AG04450 (cell line): ENCODE measurements around the gene FADS3. TPM values are rescaled to one million over a fixed set of nuclear protein-coding genes. Genes with fewer than 3 reads are reported as not detected.

ENCODE experiments used
- CTCF ChIA-PET: fragments of 300-600, 350-600 bp; formaldehyde crosslinking; extraction: SDS; loops from one replicate; lab custom pipeline; 2022; ENCODE audit warnings: antibody characterized with exemption, inconsistent platforms; lab: Charles Lee
- POLR2A ChIA-PET: fragments of 350-600 bp; formaldehyde crosslinking; extraction: SDS; loops from one replicate; lab custom pipeline; 2021; ENCODE audit warnings: antibody characterized with exemption, inconsistent platforms; lab: Yijun Ruan, JAX
- DNase-seq: peaks from one replicate; pipeline ENCODE4 v3.0.0-alpha.2; 2011; ENCODE audit warnings: low read depth, low spot score
- H3K27ac ChIP-seq: one replicate; pipeline ENCODE4 v1.5.1; 2012; ENCODE audit warnings: low read depth, low read length, control low read depth
- H3K27me3 ChIP-seq: one replicate; pipeline ENCODE4 v1.6.0; 2012; ENCODE audit warnings: low read length; ENCODE audit not compliant: control insufficient read depth, insufficient read depth
- H3K4me3 ChIP-seq: 2 replicates; pipeline ENCODE4 v1.5.1; 2011; ENCODE audit warnings: mild to moderate bottlenecking, low read depth, low read length, control low read depth
- H3K9me3 ChIP-seq: 2 replicates; pipeline ENCODE4 v1.5.1; 2012; ENCODE audit warnings: low read length; ENCODE audit not compliant: control insufficient read depth, insufficient read depth
- CTCF ChIP-seq: IDR thresholded peaks from 2 replicates; pipeline ENCODE4 v1.5.1; 2011; ENCODE audit warnings: low read depth, low read length, control low read depth, inconsistent platforms
- polyA plus RNA-seq: library from polyadenylated mRNA; depleted of rRNA; stranded (reverse); fragments of >200 nt; gene quantifications from 2 replicates; pipeline ENCODE4 v1.2.3, GENCODE V29; 2011

Gene FADS3
- polyA plus RNA-seq, 1 experiment = 38.9 TPM

GRCh38 chr11:61928606-61929005 is 37.3 kb upstream of the FADS3 start:
- TF ChIP-seq CTCF = no peak
- DNase-seq = no peak
- POLR2A ChIA-PET = no interaction called here

GRCh38 chr11:61927501-61927900 is 36.2 kb upstream of the FADS3 start:
- peaks cover 2% of the 10 kb centered on the region for H3K27me3 ChIP-seq
- H3K4me3 ChIP-seq = no peak overlapping the region
- POLR2A ChIA-PET = no interaction called here
- H3K27ac ChIP-seq = no peak overlapping the region
- DNase-seq = no peak
- CTCF ChIA-PET = interaction anchor here (1.0 to 2.9 kb wide), 3 partner anchors 20 to 154 kb away, joined by 3 to 26 read pairs (median 12); no protein-coding TSS in a partner anchor
- TF ChIP-seq CTCF = no peak
- H3K9me3 ChIP-seq = no peaks in the 10 kb centered on the region

More at GRCh38 chr11:61928606-61929005, 37.3 kb upstream of the FADS3 start:
- Histone ChIP-seq H3K4me3 (no peak overlapping the region), H3K27ac (no peak overlapping the region), H3K9me3 (no peaks in the 10 kb centered on the region), H3K27me3 (peaks cover 2% of the 10 kb centered on the region)
- CTCF ChIA-PET = interaction anchor here (1.2 to 2.9 kb wide), 6 partner anchors 19 to 179 kb away, joined by 4 to 26 read pairs (median 10); no protein-coding TSS in a partner anchor

GRCh38 chr11:61926235-61926634 is 34.9 kb upstream of the FADS3 start:
- Histone ChIP-seq H3K9me3 (no peaks in the 10 kb centered on the region), H3K27me3 (peaks cover 2% of the 10 kb centered on the region), H3K27ac (no peak overlapping the region), H3K4me3 (no peak overlapping the region)
- CTCF ChIA-PET = interaction anchor here (0.7 to 4.5 kb wide), 5 partner anchors 21 to 593 kb away, joined by 3 to 56 read pairs (median 24); no protein-coding TSS in a partner anchor
- TF ChIP-seq CTCF = no peak
- POLR2A ChIA-PET = no interaction called here
- DNase-seq = no peak

- Histone ChIP-seq H3K27me3 (peaks cover 2% of the 10 kb centered on the region), H3K9me3 (no peaks in the 10 kb centered on the region), H3K27ac (no peak overlapping the region), H3K4me3 (no peak overlapping the region)
- DNase-seq = no peak
- no peak for TF ChIP-seq CTCF
- ChIA-PET CTCF (interaction anchor here (0.7 to 4.5 kb wide), 5 partner anchors 22 to 592 kb away, joined by 3 to 56 read pairs (median 24); no protein-coding TSS in a partner anchor), POLR2A (no interaction called here)
These were observed 34.4 kb upstream of the FADS3 start for GRCh38 chr11:61925736-61926135.

GRCh38 chr11:61924064-61924455 is 32.7 kb upstream of the FADS3 start:
- Histone ChIP-seq H3K27ac (peak overlapping the region; percentile 73), H3K4me3 (no peak overlapping the region), H3K9me3 (no peaks in the 10 kb centered on the region), H3K27me3 (peaks cover 10% of the 10 kb centered on the region)
- ChIA-PET POLR2A (interaction anchor here (0.6 to 1.1 kb wide), 2 partner anchors 17 to 44 kb away, joined by 3 read pairs; partner anchors contain the start of gene FTH1), CTCF (interaction anchor here (1.3 to 4.5 kb wide), 5 partner anchors 23 to 184 kb away, joined by 3 to 56 read pairs (median 24); no protein-coding TSS in a partner anchor)
- no peak for TF ChIP-seq CTCF
- no peak for DNase-seq
